ENCODE measurements around the gene TNFRSF25. TPM values are rescaled to one million over a fixed set of nuclear protein-coding genes. Genes with fewer than 3 reads are reported as not detected.

Gene TNFRSF25
- polyA plus RNA-seq, 1 experiment, result 3.3 TPM

- DNase-seq (ENCODE audit: low read depth), result no peak
- H3K36me3 ChIP-seq (ENCODE audit: control insufficient read depth, insufficient read depth, low read length), result peaks cover 37% of the 10 kb centered on the region
- H3K4me3 ChIP-seq (ENCODE audit: low read depth, low read length), result no peak overlapping the region
- no peaks in the 10 kb centered on the region for H3K27me3 ChIP-seq (ENCODE audit: control insufficient read depth, insufficient read depth, low read length)
- ChIA-PET CTCF (interaction anchor here (0.6 to 1.6 kb wide), 9 partner anchors 9 to 225 kb away, joined by 3 to 6 read pairs (median 3); no protein-coding TSS in a partner anchor), POLR2A (no interaction called here)
- no peak for TF ChIP-seq CTCF (IDR thresholded peaks at IDR 0.05; ENCODE audit: insufficient read depth, low read depth, low read length)
Measured at GRCh38 chr1:6471970-6472368, 6.0 kb upstream of the TNFRSF25 start.

- ChIA-PET POLR2A (no interaction called here), CTCF (interaction anchor here (0.6 to 1.3 kb wide), 7 partner anchors 9 to 175 kb away, joined by 3 to 6 read pairs (median 3); no protein-coding TSS in a partner anchor)
- no peak for TF ChIP-seq CTCF (IDR thresholded peaks at IDR 0.05; ENCODE audit: insufficient read depth, low read depth, low read length)
- Histone ChIP-seq H3K4me3 (ENCODE audit: low read depth, low read length) (no peak overlapping the region), H3K36me3 (ENCODE audit: control insufficient read depth, insufficient read depth, low read length) (peaks cover 37% of the 10 kb centered on the region), H3K27me3 (ENCODE audit: control insufficient read depth, insufficient read depth, low read length) (no peaks in the 10 kb centered on the region)
- no peak for DNase-seq (ENCODE audit: low read depth)
Measured at GRCh38 chr1:6471086-6471969, 5.4 kb upstream of the TNFRSF25 start.

- CTCF ChIA-PET, result interaction anchor here (0.9 to 1.1 kb wide), 5 partner anchors 8 to 176 kb away, joined by 3 to 5 read pairs (median 3); no protein-coding TSS in a partner anchor
- Histone ChIP-seq H3K36me3 (ENCODE audit: control insufficient read depth, insufficient read depth, low read length) (peaks cover 37% of the 10 kb centered on the region), H3K27me3 (ENCODE audit: control insufficient read depth, insufficient read depth, low read length) (no peaks in the 10 kb centered on the region), H3K4me3 (ENCODE audit: low read depth, low read length) (no peak overlapping the region)
- TF ChIP-seq CTCF (IDR thresholded peaks at IDR 0.05; ENCODE audit: insufficient read depth, low read depth, low read length), result no peak
- no peak for DNase-seq (ENCODE audit: low read depth)
- POLR2A ChIA-PET, result no interaction called here
Measured at GRCh38 chr1:6470132-6471085, 4.4 kb upstream of the TNFRSF25 start.

GRCh38 chr1:6468729-6469461 is 2.9 kb upstream of the TNFRSF25 start:
- Histone ChIP-seq H3K36me3 (ENCODE audit: control insufficient read depth, insufficient read depth, low read length) (peaks cover 34% of the 10 kb centered on the region), H3K27me3 (ENCODE audit: control insufficient read depth, insufficient read depth, low read length) (no peaks in the 10 kb centered on the region), H3K4me3 (ENCODE audit: low read depth, low read length) (no peak overlapping the region)
- ChIA-PET POLR2A (no interaction called here), CTCF (interaction anchor here (0.6 to 2.5 kb wide), 4 partner anchors 13 to 22 kb away, joined by 3 to 6 read pairs (median 4); no protein-coding TSS in a partner anchor)
- DNase-seq (ENCODE audit: low read depth), result no peak
- TF ChIP-seq CTCF (IDR thresholded peaks at IDR 0.05; ENCODE audit: insufficient read depth, low read depth, low read length), result no peak
